Right atrium auricular region (tissue), 2 donors: Measurements from ENCODE around the gene IQGAP1. TPM values are rescaled to one million over a fixed set of nuclear protein-coding genes. Genes with fewer than 3 reads are reported as not detected.

ENCODE experiments used
- DNase-seq: peaks from one replicate; pipeline ENCODE4 v3.0.0-alpha.2; 2019; ENCODE audit warnings: low spot score
- H3K27ac ChIP-seq, 2 donors: fragments of 200-600 bp; sonication (generic); 1 replicate in 1 of 2; 2 replicates in 1 of 2; pipeline ENCODE4 v1.5.1; 2016 to 2019
- H3K27me3 ChIP-seq, 2 donors: fragments of 200-600 bp; sonication (generic); one replicate each; pipeline versions ENCODE4 v1.5.1 to v1.6.0; 2017 to 2019
- H3K36me3 ChIP-seq: fragments of 200-600 bp; sonication (generic); one replicate; pipeline ENCODE4 v1.5.1; 2016
- H3K4me1 ChIP-seq, 2 donors: fragments of 200-600 bp; sonication (generic); one replicate each; pipeline versions ENCODE4 v1.5.1 to v1.6.0; 2017 to 2019
- H3K4me3 ChIP-seq, 2 donors: fragments of 200-600 bp; sonication (generic); 1 replicate in 1 of 2; 2 replicates in 1 of 2; pipeline ENCODE4 v1.5.1; 2017 to 2019; ENCODE audit warnings: mild to moderate bottlenecking in 1 of 2, moderate library complexity in 1 of 2
- H3K9me3 ChIP-seq, 2 donors: fragments of 200-600 bp; sonication (generic); one replicate each; pipeline ENCODE4 v1.5.1; 2019
- CTCF ChIP-seq, 2 donors: fragments of 200-600 bp; sonication (generic); IDR thresholded peaks; one replicate each; pipeline ENCODE4 v1.5.1; 2019; ENCODE audit warnings: antibody characterized with exemption in 2 of 2
- total RNA-seq, 2 donors: library from RNA; depleted of rRNA; stranded (reverse); fragments of >200 nt; gene quantifications; one replicate each; pipeline ENCODE4 v1.1.0, GENCODE V29; 2016

Gene IQGAP1
- total RNA-seq, 2 donors from 2014 or later, result 56.5 to 96.3 TPM

- Histone ChIP-seq H3K9me3 (no peaks in the 10 kb centered on the region), H3K27me3 (no peaks in the 10 kb centered on the region), H3K4me1 (peaks cover 0 to 11% of the 10 kb centered on the region in 2 donors), H3K36me3 (peaks cover 86% of the 10 kb centered on the region), H3K4me3 (no peak overlapping the region), H3K27ac (no peak overlapping the region)
- DNase-seq, result no peak
- no peak for TF ChIP-seq CTCF (IDR thresholded peaks at IDR 0.05)
These were observed 105.6 kb downstream of the IQGAP1 start for GRCh38 chr15:90493647-90494046.

GRCh38 chr15:90495067-90495466 is 107.0 kb downstream of the IQGAP1 start:
- DNase-seq, result no peak
- H3K4me1 ChIP-seq, result peaks cover 0 to 11% of the 10 kb centered on the region in 2 donors
- TF ChIP-seq CTCF (IDR thresholded peaks at IDR 0.05), result no peak
- no peak overlapping the region for H3K27ac ChIP-seq
- no peaks in the 10 kb centered on the region for H3K27me3 ChIP-seq
- H3K36me3 ChIP-seq, result peaks cover 87% of the 10 kb centered on the region
- H3K9me3 ChIP-seq, result no peaks in the 10 kb centered on the region
- no peak overlapping the region for H3K4me3 ChIP-seq

- H3K27ac ChIP-seq, result no peak overlapping the region
- peaks cover 0 to 11% of the 10 kb centered on the region in 2 donors for H3K4me1 ChIP-seq
- peaks cover 76% of the 10 kb centered on the region for H3K36me3 ChIP-seq
- TF ChIP-seq CTCF (IDR thresholded peaks at IDR 0.05), result no peak
- no peak for DNase-seq
- no peak overlapping the region for H3K4me3 ChIP-seq
- no peaks in the 10 kb centered on the region for H3K9me3 ChIP-seq
- H3K27me3 ChIP-seq, result no peaks in the 10 kb centered on the region
These were observed 108.7 kb downstream of the IQGAP1 start for GRCh38 chr15:90496791-90497190.

GRCh38 chr15:90497376-90497775 is 109.3 kb downstream of the IQGAP1 start:
- Histone ChIP-seq H3K27me3 (no peaks in the 10 kb centered on the region), H3K27ac (no peak overlapping the region), H3K9me3 (no peaks in the 10 kb centered on the region), H3K36me3 (peaks cover 71% of the 10 kb centered on the region), H3K4me3 (no peak overlapping the region), H3K4me1 (peaks cover 0 to 11% of the 10 kb centered on the region in 2 donors)
- TF ChIP-seq CTCF (IDR thresholded peaks at IDR 0.05), result no peak
- DNase-seq, result no peak

GRCh38 chr15:90497912-90498311 is 109.9 kb downstream of the IQGAP1 start:
- TF ChIP-seq CTCF (IDR thresholded peaks at IDR 0.05), result no peak
- Histone ChIP-seq H3K36me3 (peaks cover 65% of the 10 kb centered on the region), H3K4me3 (no peak overlapping the region), H3K4me1 (peaks cover 0 to 11% of the 10 kb centered on the region in 2 donors), H3K27me3 (no peaks in the 10 kb centered on the region), H3K9me3 (no peaks in the 10 kb centered on the region), H3K27ac (no peak overlapping the region)
- no peak for DNase-seq

- H3K27me3 ChIP-seq, result no peaks in the 10 kb centered on the region
- H3K36me3 ChIP-seq, result peaks cover 45% of the 10 kb centered on the region
- H3K4me3 ChIP-seq, result no peak overlapping the region
- peaks cover 0 to 11% of the 10 kb centered on the region in 2 donors for H3K4me1 ChIP-seq
- no peak for DNase-seq
- H3K27ac ChIP-seq, result no peak overlapping the region
- no peak for TF ChIP-seq CTCF (IDR thresholded peaks at IDR 0.05)
- H3K9me3 ChIP-seq, result no peaks in the 10 kb centered on the region
These were observed 112.1 kb downstream of the IQGAP1 start for GRCh38 chr15:90500171-90500570.
